NK-92 treated with Interleukin-12 subunit alpha and Interleukin-12 subunit beta, amount 100 ng/mL, for 24 hours (cell line): ENCODE results near the gene BZW1.

Experiments used
- DNase-seq: peaks from one replicate; lab custom pipeline; 2025; lab: John Stamatoyannopoulos, UW

The BZW1 gene

GRCh38 chr2:200811333-200812121, at the start of gene BZW1:
BZW1 (plus strand) TSS chr2:200811910; CDS start chr2:200813218, 1,308 bp downstream.
- peak; percentile 93 for DNase-seq

GRCh38 chr2:200762127-200762526, 49.6 kb upstream of the BZW1 start:
- DNase-seq, result no peak

GRCh38 chr2:200763422-200763821, 48.3 kb upstream of the BZW1 start:
- DNase-seq, result no peak

- peak; percentile 11 for DNase-seq
These were observed 46.4 kb upstream of the BZW1 start for GRCh38 chr2:200765139-200765951.

- DNase-seq, result no peak
These were observed 45.6 kb upstream of the BZW1 start for GRCh38 chr2:200765995-200766660.

GRCh38 chr2:200767111-200767885, 44.4 kb upstream of the BZW1 start:
- no peak for DNase-seq

GRCh38 chr2:200770847-200771246, 40.9 kb upstream of the BZW1 start:
- no peak for DNase-seq

GRCh38 chr2:200772620-200773019, 39.1 kb upstream of the BZW1 start:
- DNase-seq, result no peak

GRCh38 chr2:200773083-200773482, 38.6 kb upstream of the BZW1 start:
- no peak for DNase-seq

GRCh38 chr2:200774920-200775319, 36.8 kb upstream of the BZW1 start:
- no peak for DNase-seq

GRCh38 chr2:200777275-200777674, 34.4 kb upstream of the BZW1 start:
- DNase-seq, result no peak

GRCh38 chr2:200778038-200778437, 33.7 kb upstream of the BZW1 start:
- DNase-seq, result no peak

- no peak for DNase-seq
These were observed 32.5 kb upstream of the BZW1 start for GRCh38 chr2:200779214-200779613.

GRCh38 chr2:200781616-200782015, 30.1 kb upstream of the BZW1 start:
- DNase-seq, result no peak

GRCh38 chr2:200782251-200782650, 29.5 kb upstream of the BZW1 start:
- DNase-seq, result no peak

GRCh38 chr2:200784215-200784614, 27.5 kb upstream of the BZW1 start:
- no peak for DNase-seq

- no peak for DNase-seq
These were observed 25.3 kb upstream of the BZW1 start for GRCh38 chr2:200786423-200786822.

- DNase-seq, result no peak
These were observed 24.9 kb upstream of the BZW1 start for GRCh38 chr2:200786826-200787225.

GRCh38 chr2:200787351-200788120, 24.2 kb upstream of the BZW1 start:
- DNase-seq, result no peak

GRCh38 chr2:200788121-200788718, 23.5 kb upstream of the BZW1 start:
- no peak for DNase-seq

GRCh38 chr2:200790185-200790584, 21.5 kb upstream of the BZW1 start:
- no peak for DNase-seq
